ENCODE data around the gene PCDHB8.
"Not testable (repeated sequence)": the region's sequence is repeated elsewhere in the genome, so short reads cannot be mapped to it uniquely, and the experiment has no call there.

DNA sequence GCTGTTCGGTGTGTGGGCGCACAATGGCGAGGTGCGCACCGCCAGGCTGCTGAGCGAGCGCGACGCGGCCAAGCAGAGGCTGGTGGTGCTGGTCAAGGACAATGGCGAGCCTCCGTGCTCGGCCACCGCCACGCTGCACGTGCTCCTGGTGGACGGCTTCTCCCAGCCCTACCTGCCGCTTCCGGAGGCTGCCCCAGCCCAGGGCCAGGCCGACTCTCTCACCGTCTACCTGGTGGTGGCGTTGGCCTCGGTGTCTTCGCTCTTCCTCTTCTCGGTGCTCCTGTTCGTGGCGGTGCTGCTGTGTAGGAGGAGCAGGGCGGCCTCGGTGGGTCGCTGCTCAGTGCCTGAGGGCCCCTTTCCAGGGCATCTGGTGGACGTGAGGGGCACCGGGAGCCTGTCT lies 2.3 kb downstream of the PCDHB8 start:
- TF ChIP-seq, protein P1, sequence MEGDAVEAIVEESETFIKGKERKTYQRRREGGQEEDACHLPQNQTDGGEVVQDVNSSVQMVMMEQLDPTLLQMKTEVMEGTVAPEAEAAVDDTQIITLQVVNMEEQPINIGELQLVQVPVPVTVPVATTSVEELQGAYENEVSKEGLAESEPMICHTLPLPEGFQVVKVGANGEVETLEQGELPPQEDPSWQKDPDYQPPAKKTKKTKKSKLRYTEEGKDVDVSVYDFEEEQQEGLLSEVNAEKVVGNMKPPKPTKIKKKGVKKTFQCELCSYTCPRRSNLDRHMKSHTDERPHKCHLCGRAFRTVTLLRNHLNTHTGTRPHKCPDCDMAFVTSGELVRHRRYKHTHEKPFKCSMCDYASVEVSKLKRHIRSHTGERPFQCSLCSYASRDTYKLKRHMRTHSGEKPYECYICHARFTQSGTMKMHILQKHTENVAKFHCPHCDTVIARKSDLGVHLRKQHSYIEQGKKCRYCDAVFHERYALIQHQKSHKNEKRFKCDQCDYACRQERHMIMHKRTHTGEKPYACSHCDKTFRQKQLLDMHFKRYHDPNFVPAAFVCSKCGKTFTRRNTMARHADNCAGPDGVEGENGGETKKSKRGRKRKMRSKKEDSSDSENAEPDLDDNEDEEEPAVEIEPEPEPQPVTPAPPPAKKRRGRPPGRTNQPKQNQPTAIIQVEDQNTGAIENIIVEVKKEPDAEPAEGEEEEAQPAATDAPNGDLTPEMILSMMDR (IDR thresholded peaks at IDR 0.05 in 4 of 5, conservative IDR thresholded peaks at IDR 0.05 in 1 of 5) = not testable (repeated sequence)
- not testable (repeated sequence) for TF ChIP-seq POLR2A (IDR thresholded peaks at IDR 0.05)

Measured in gastrocnemius medialis (tissue), 4 donors.